Pancreas (tissue), 10 donors: Measurements from ENCODE around the gene BTBD9. TPM values are rescaled to one million over a fixed set of nuclear protein-coding genes. Genes with fewer than 3 reads are reported as not detected.

Source experiments
- ATAC-seq, 4 donors: fragments of 200-7000 bp; cut with Tn5 transposase; one replicate each; pipeline versions ENCODE4 v1.8.0 to v1.9.1; 2020; ENCODE audit warnings: mild to moderate bottlenecking in 4 of 4, moderate library complexity in 4 of 4
- DNase-seq, 6 donors: peaks; one replicate each; pipeline ENCODE4 v3.0.0-alpha.2; 2020
- FAIRE-seq: peaks from 2 replicates; lab custom pipeline; 2012; peaks lifted over from hg19 to GRCh38; lab: Jason Lieb, UNC
- H3K27ac ChIP-seq, 4 donors: fragments of 200-600 bp; sonication (generic); 1 replicate in 3 of 4; 2 replicates in 1 of 4; pipeline versions ENCODE4 v1.5.0 to v1.8.0; 2020
- H3K27me3 ChIP-seq, 4 donors: fragments of 200-600 bp; one replicate each; pipeline ENCODE4 v1.8.0; 2021
- H3K36me3 ChIP-seq, 3 donors: fragments of 200-600 bp; sonication (generic) in 1 of 3; one replicate each; pipeline versions ENCODE4 v1.5.0 to v1.8.0; 2020 to 2021
- H3K4me1 ChIP-seq, 3 donors: fragments of 200-600 bp; one replicate each; pipeline ENCODE4 v1.8.0; 2021
- H3K4me3 ChIP-seq, 4 donors: fragments of 200-600 bp; sonication (generic) in 2 of 4; one replicate each; pipeline versions ENCODE4 v1.5.0 to v1.8.0; 2020 to 2021
- H3K9me3 ChIP-seq, 4 donors: fragments of 200-600 bp; one replicate each; pipeline ENCODE4 v1.8.0; 2021
- WGBS, 2 donors: extraction: QIAGEN DNeasy Blood & Tissue Kit; methylation state at CpG; one replicate each; pipeline ENCODE4 v1.1.7; 2013; 5-methylcytosine and 5-hydroxymethylcytosine counted together
- intact Hi-C, 3 donors: fragments of 100-400 bp; cut with DNase I; formaldehyde crosslinking; loops; one replicate each; pipeline versions ENCODE4 v1.11.1 to v1.14.2; 2022
- polyA plus RNA-seq, 2 donors: library from polyadenylated mRNA; stranded (reverse); fragments of 200-250 nt; gene quantifications; one replicate each; pipeline ENCODE4 v1.2.3, GENCODE V29; 2013
- total RNA-seq, 6 donors: library from RNA; stranded (reverse); fragmentation: NEBNext Ultra II Directional in 4 of 6; extraction: Animal tissue kit (Norgen Biotek cat#: 25700) in 4 of 6; gene quantifications; one replicate each; pipeline versions ENCODE4 v1.2.1 to v1.2.4, GENCODE V29; 2021 to 2023
- TF ChIP-seq, protein P1 (sequence below), 4 donors: fragments of 200-600 bp; sonication (generic) in 3 of 4; IDR thresholded peaks; one replicate each; pipeline versions ENCODE4 v1.5.0 to v1.8.0; 2021; ENCODE audit warnings: antibody characterized with exemption in 4 of 4
- donor health status: healthy with polysubstance abuse.
- donor health status: DM: no; HTN: no; CAD: no; lungs with moderate emphysema.
- donor health status: DM: no; HTN: no; CAD: no.
- donor health status: control.
- donor health status: control.
- donor health status: Bipolar disorder and iron deficiency.
- donor health status: DM: yes; HTN: yes; CAD: no.
- donor health status: DM: no; HTN: no; CAD: no.
- donor health status: DM: no; HTN: no; CAD: no.
- donor health status: DM: yes; HTN: yes; CAD: no.

BTBD9 gene
- total and polyA plus RNA-seq, 8 donors = 2.2 to 11.0 (median 7.1) TPM

DNA sequence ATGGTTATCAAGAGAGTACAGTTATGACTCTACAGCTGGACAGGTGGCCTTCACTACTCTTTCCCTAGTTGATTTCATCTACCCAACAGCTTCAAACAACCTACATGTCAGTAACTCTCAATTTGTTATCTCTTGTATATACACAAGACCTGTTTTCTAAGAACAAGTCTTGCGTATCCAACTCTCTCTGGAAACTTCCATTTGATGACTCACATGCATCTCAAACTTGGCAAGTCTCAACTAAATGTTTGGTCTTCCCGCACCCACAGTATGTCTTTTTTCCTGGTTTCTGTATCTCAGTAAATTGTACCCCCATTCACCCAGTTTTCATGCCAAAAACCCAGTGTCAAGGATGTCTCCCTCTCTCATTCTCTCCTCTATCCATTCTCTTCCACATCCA, 97.7 kb downstream of the BTBD9 start:
- no peaks in the 10 kb centered on the region for H3K4me1 ChIP-seq
- H3K27me3 ChIP-seq = no peaks in the 10 kb centered on the region
- no peak overlapping the region for H3K4me3 ChIP-seq
- intact Hi-C loops = no loop called here
- no peak for ATAC-seq
- H3K27ac ChIP-seq = no peak overlapping the region
- H3K9me3 ChIP-seq = no peaks in the 10 kb centered on the region
- FAIRE-seq = no peak
- no peak for DNase-seq
- TF ChIP-seq, protein P1, sequence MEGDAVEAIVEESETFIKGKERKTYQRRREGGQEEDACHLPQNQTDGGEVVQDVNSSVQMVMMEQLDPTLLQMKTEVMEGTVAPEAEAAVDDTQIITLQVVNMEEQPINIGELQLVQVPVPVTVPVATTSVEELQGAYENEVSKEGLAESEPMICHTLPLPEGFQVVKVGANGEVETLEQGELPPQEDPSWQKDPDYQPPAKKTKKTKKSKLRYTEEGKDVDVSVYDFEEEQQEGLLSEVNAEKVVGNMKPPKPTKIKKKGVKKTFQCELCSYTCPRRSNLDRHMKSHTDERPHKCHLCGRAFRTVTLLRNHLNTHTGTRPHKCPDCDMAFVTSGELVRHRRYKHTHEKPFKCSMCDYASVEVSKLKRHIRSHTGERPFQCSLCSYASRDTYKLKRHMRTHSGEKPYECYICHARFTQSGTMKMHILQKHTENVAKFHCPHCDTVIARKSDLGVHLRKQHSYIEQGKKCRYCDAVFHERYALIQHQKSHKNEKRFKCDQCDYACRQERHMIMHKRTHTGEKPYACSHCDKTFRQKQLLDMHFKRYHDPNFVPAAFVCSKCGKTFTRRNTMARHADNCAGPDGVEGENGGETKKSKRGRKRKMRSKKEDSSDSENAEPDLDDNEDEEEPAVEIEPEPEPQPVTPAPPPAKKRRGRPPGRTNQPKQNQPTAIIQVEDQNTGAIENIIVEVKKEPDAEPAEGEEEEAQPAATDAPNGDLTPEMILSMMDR (IDR thresholded peaks at IDR 0.05) = no peak
- H3K36me3 ChIP-seq = no peaks in the 10 kb centered on the region
- 72 to 83% methylated on average over 2 of the region's 2 CpGs for WGBS, 2 donors

DNA sequence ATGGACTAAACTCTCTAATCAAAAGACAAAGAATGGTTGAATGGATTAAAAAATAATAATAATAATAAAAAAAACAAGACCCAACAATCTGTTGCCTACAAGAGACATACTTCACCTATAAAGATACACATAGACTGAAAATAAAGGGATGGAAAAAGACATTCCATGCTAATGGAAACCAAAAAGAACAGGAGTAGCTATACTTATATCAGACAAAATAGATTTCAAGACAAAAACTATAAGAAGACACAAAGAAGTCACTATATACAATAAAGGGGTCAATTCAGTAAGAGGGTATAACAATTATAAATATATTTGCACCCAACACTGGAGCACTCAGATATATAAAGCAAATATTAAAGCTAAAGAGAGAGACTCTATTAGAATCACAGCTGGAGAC, 106.7 kb downstream of the BTBD9 start:
- no peak for ATAC-seq
- no peaks in the 10 kb centered on the region for H3K36me3 ChIP-seq
- H3K27me3 ChIP-seq = no peaks in the 10 kb centered on the region
- FAIRE-seq = no peak
- TF ChIP-seq, protein P1 (IDR thresholded peaks at IDR 0.05) = no peak
- H3K9me3 ChIP-seq = no peaks in the 10 kb centered on the region
- H3K4me3 ChIP-seq = no peak overlapping the region
- DNase-seq = no peak
- intact Hi-C loops = no loop called here
- H3K4me1 ChIP-seq = no peaks in the 10 kb centered on the region
- no peak overlapping the region for H3K27ac ChIP-seq

DNA sequence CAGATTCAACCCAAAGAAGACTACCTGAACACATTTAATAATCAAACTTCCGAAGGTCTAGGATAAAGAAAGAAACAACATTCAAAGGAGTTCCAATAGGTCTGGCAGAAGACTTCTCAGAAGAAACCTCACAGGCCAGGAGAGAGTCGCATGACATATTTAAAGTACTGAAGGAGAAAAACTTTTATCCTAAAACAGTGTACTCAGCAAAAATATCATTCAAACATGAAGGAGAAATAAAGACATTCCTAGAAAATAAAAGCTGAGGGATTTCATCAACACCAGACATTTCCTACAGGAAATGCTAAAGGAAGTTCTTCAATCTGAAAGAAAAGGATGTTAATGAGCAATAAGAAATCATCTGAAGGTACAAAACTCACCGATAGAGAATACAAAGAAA, 108.6 kb downstream of the BTBD9 start:
- FAIRE-seq = no peak
- H3K36me3 ChIP-seq = no peaks in the 10 kb centered on the region
- WGBS, 2 donors = 92 to 94% methylated on average over 3 of the region's 3 CpGs

DNA sequence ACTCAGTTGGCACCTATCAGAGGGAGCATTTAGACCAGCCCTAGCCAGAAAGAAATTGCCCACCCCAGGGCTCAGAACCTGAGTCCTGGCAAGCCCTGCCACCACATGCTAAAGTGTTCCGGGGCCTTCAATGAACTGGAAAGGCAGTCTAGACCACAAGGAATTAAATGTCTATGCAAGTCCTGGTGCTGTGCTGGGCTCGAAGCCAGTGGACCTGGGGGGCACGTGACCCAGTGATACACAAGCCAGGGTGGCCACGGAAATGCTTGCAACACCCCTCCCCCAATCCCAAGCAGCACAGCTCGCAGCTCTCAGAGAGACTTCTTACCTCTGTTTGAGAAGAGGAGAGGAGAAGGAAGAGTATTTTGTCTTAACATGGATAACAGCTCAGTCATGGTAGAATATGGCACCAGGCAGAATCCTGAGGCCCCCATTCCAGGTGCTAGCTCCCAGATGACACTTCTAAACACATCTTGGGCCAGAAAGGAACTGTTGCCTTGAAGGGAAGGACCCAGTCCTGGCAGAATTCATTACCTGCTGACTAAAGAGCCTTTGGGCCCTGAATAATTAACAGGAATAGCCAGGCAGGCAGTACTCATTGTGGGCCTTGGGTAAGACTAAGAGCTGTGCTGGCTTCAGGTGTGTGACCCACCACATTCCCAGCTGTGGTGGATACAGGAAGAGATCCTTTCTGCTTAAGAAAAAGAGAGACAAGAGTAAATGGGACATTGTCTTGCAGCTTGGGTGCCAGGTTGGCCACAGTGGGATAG, 111.3 kb downstream of the BTBD9 start:
- Histone ChIP-seq H3K9me3 (no peaks in the 10 kb centered on the region), H3K4me3 (no peak overlapping the region), H3K4me1 (no peaks in the 10 kb centered on the region), H3K27ac (no peak overlapping the region), H3K27me3 (no peaks in the 10 kb centered on the region), H3K36me3 (no peaks in the 10 kb centered on the region)
- no peak for FAIRE-seq
- TF ChIP-seq, protein P1 (IDR thresholded peaks at IDR 0.05) = no peak
- DNase-seq = no peak
- no peak for ATAC-seq
- intact Hi-C loops = no loop called here
- WGBS, 2 donors = 97% methylated on average over 5 of the region's 5 CpGs

More for the DNA sequence above, 108.6 kb downstream of the BTBD9 start:
- H3K4me3 ChIP-seq = no peak overlapping the region
- no peak overlapping the region for H3K27ac ChIP-seq
- intact Hi-C loops = no loop called here
- no peak for DNase-seq
- TF ChIP-seq, protein P1 (IDR thresholded peaks at IDR 0.05) = no peak
- H3K4me1 ChIP-seq = no peaks in the 10 kb centered on the region
- no peak for ATAC-seq
- no peaks in the 10 kb centered on the region for H3K9me3 ChIP-seq
- H3K27me3 ChIP-seq = no peaks in the 10 kb centered on the region

DNA sequence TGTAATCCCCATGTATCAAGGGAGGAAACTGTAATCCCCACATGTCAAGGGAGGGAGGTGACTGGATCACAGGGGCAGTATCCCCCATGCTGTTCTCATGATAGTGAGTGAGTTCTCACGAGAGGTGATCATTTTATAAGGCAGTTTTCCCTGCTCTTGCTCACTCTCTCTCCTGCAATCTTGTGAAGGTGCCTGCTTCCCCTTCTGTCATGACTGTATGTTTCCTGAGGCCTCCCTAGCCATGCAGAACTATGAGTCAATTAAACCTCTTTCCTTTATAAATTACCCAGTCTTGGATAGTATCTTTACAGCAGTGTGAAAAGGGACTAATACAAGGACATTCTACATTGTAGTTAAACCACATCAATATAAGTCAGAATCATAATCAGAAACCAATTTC, 112.4 kb downstream of the BTBD9 start:
- intact Hi-C loops = no loop called here
- ATAC-seq (no peak), FAIRE-seq (no peak), DNase-seq (no peak)
- Histone ChIP-seq H3K36me3 (no peaks in the 10 kb centered on the region), H3K27me3 (no peaks in the 10 kb centered on the region), H3K4me1 (no peaks in the 10 kb centered on the region), H3K9me3 (no peaks in the 10 kb centered on the region), H3K4me3 (no peak overlapping the region), H3K27ac (no peak overlapping the region)
- TF ChIP-seq, protein P1 (IDR thresholded peaks at IDR 0.05) = no peak
- 83 to 92% methylated on average over 1 of the region's 1 CpG for WGBS, 2 donors
